Spleen (tissue), 7 donors: ENCODE data around the gene DUSP18.

Experiments used
- POLR2A ChIP-seq, 3 donors: fragments of 450-650 bp; IDR thresholded peaks; one replicate each; pipeline ENCODE4 v1.5.1; 2017; ENCODE audit warnings: antibody characterized with exemption in 3 of 3, mild to moderate bottlenecking in 1 of 3
- TF ChIP-seq, protein P1 (sequence below), 11 experiments: fragments of 200-600 bp in 7 of 11; fragments of 450-650 bp in 4 of 11; sonication (generic) in 4 of 11; IDR thresholded peaks in 8 of 11; conservative IDR thresholded peaks in 3 of 11; 1 replicate in 7 of 11; 2 replicates in 4 of 11; pipeline versions ENCODE4 v1.4.0 to v1.8.0; 2016 to 2021; ENCODE audit warnings: antibody characterized with exemption in 11 of 11, inconsistent platforms in 4 of 11, mild to moderate bottlenecking in 1 of 11
- donor health status: DM: no; HTN: no; CAD: no; lungs with moderate emphysema.
- donor health status: DM: no; HTN: no; CAD: no.
- donor health status: DM: no; HTN: no; CAD: no.

DNA sequence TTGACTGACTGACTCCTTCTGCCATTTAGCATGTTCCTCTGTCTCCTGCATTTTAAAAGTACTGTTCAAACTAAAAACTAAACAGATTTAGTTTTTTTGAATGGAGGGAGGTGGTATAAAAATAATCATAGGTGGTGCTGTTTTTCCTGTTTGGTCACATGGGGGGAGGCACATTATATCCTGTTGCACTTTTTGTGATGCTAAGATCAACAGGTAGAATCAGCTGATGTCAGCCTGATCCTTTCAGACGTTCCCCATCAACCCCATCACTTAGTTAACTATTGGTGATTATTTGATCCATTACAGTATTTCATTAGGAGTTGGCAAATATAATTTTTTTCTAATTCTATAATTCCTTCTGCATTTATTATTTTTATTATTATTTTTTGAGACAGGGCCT, 21.9 kb upstream of the DUSP18 start:
- no peak for TF ChIP-seq POLR2A (IDR thresholded peaks at IDR 0.05)
- TF ChIP-seq, protein P1, sequence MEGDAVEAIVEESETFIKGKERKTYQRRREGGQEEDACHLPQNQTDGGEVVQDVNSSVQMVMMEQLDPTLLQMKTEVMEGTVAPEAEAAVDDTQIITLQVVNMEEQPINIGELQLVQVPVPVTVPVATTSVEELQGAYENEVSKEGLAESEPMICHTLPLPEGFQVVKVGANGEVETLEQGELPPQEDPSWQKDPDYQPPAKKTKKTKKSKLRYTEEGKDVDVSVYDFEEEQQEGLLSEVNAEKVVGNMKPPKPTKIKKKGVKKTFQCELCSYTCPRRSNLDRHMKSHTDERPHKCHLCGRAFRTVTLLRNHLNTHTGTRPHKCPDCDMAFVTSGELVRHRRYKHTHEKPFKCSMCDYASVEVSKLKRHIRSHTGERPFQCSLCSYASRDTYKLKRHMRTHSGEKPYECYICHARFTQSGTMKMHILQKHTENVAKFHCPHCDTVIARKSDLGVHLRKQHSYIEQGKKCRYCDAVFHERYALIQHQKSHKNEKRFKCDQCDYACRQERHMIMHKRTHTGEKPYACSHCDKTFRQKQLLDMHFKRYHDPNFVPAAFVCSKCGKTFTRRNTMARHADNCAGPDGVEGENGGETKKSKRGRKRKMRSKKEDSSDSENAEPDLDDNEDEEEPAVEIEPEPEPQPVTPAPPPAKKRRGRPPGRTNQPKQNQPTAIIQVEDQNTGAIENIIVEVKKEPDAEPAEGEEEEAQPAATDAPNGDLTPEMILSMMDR (IDR thresholded peaks at IDR 0.05 in 8 of 11, conservative IDR thresholded peaks at IDR 0.05 in 3 of 11), result no peak
